Stimulated activated CD4-positive, alpha-beta T cell treated with anti-CD3 and anti-CD28 coated beads, Interleukin-1b, Interleukin-23, amount 100 ng/mL, for 1 hour (primary cell): ENCODE measurements around the gene PTBP1.
"Not testable (repeated sequence)": the region's sequence is repeated elsewhere in the genome, so short reads cannot be mapped to it uniquely, and the experiment has no call there.

Experiments used
- DNase-seq, 2 donors: peaks; one replicate each; pipeline ENCODE4 v3.0.0-alpha.2; 2020; ENCODE audit warnings: low read depth in 2 of 2

The PTBP1 gene

GRCh38 chr19:853614-854220, 56.5 kb downstream of the PTBP1 start:
- not testable (repeated sequence) for DNase-seq

GRCh38 chr19:854549-854948, 57.3 kb downstream of the PTBP1 start:
- no peak for DNase-seq

GRCh38 chr19:855142-855541, 57.9 kb downstream of the PTBP1 start:
- no peak for DNase-seq

DNA sequence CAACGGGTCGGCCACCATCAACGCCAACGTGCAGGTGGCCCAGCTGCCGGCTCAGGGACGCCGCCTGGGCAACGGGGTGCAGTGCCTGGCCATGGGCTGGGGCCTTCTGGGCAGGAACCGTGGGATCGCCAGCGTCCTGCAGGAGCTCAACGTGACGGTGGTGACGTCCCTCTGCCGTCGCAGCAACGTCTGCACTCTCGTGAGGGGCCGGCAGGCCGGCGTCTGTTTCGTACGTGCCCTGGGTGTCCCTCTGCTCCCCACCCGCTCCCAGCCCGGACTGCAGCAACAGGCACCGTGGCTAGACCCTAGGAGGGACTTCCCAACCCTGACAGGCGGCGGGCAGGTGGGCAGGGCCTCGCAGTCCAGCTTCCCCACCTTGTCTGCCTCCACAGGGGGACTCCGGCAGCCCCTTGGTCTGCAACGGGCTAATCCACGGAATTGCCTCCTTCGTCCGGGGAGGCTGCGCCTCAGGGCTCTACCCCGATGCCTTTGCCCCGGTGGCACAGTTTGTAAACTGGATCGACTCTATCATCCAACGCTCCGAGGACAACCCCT, 58.4 kb downstream of the PTBP1 start:
- DNase-seq = no peak

DNA sequence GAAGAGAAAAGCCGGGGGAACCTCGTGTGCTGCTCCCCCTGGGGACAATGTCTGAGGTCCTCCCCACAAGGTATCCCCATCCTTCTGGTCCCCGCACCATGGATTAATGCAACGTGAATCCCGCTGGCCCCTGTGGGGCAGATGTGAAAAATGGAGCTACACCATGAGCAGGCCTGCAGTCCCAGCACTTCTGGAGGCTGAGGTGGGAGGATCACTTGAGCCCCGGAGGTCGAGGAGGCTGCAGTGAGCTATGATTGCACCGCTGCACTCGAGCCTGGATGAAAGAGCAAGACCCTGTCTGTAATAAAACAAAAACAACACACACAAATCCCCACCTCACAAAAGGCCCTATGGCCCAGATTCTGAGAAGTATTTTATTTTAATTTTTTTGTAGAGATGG, 61.0 kb downstream of the PTBP1 start:
- no peak for DNase-seq

- no peak for DNase-seq
Measured at GRCh38 chr19:858868-859843, 61.9 kb downstream of the PTBP1 start, which contains the start of gene CFD. Gene CFD (plus strand): TSS chr19:859664. CDS start chr19:859690, 26 bp downstream.

- no peak for DNase-seq
Measured at GRCh38 chr19:861141-861755, 64.0 kb downstream of the PTBP1 start.
